Small intestine (tissue), 7 donors: Measurements from ENCODE around the gene CDK6. TPM values are rescaled to one million over a fixed set of nuclear protein-coding genes. Genes with fewer than 3 reads are reported as not detected.

Source experiments
- DNase-seq, 2 donors: peaks; one replicate each; pipeline versions ENCODE4 v3.0.0 to v3.0.0-alpha.2; 2013
- FAIRE-seq: peaks from 2 replicates; lab custom pipeline; 2012; peaks lifted over from hg19 to GRCh38; lab: Jason Lieb, UNC
- H3K27ac ChIP-seq, 3 donors: one replicate each; pipeline ENCODE4 v1.5.1; 2013; ENCODE audit warnings: low read length in 2 of 3, mild to moderate bottlenecking in 2 of 3, control low read depth in 1 of 3, inconsistent platforms in 1 of 3, low read depth in 1 of 3, moderate library complexity in 1 of 3
- H3K27me3 ChIP-seq, 3 donors: one replicate each; pipeline ENCODE4 v1.6.1; 2013; ENCODE audit warnings: low read length in 3 of 3, inconsistent platforms in 1 of 3; ENCODE audit not compliant: control insufficient read depth in 3 of 3, insufficient read depth in 3 of 3
- H3K36me3 ChIP-seq, 3 donors: one replicate each; pipeline ENCODE4 v1.6.1; 2013; ENCODE audit warnings: low read length in 3 of 3, inconsistent platforms in 1 of 3, low read depth in 1 of 3, mild to moderate bottlenecking in 1 of 3, moderate library complexity in 1 of 3; ENCODE audit not compliant: control insufficient read depth in 3 of 3, insufficient read depth in 2 of 3
- H3K4me1 ChIP-seq, 3 donors: one replicate each; pipeline ENCODE4 v1.6.1; 2013; ENCODE audit warnings: low read length in 2 of 3, inconsistent platforms in 1 of 3, low read depth in 1 of 3, mild to moderate bottlenecking in 1 of 3, moderate library complexity in 1 of 3; ENCODE audit not compliant: control insufficient read depth in 3 of 3, insufficient read depth in 2 of 3
- H3K4me3 ChIP-seq, 3 donors: one replicate each; pipeline ENCODE4 v1.5.1; 2013; ENCODE audit warnings: low read length in 3 of 3, control low read depth in 1 of 3, inconsistent platforms in 1 of 3, low read depth in 1 of 3, mild to moderate bottlenecking in 1 of 3, moderate library complexity in 1 of 3
- H3K9me3 ChIP-seq, 2 donors: one replicate each; pipeline ENCODE4 v1.6.1; 2013; ENCODE audit warnings: low read depth in 1 of 2, low read length in 1 of 2; ENCODE audit not compliant: control insufficient read depth in 2 of 2, insufficient read depth in 1 of 2
- WGBS, 3 donors: extraction: QIAGEN DNeasy Blood & Tissue Kit; methylation state at CpG; one replicate each; pipeline ENCODE4 v1.1.7; 2013; 5-methylcytosine and 5-hydroxymethylcytosine counted together
- polyA plus RNA-seq, 4 donors: library from polyadenylated mRNA; stranded (reverse) in 3 of 4; unstranded in 1 of 4; fragments of 200-250 nt in 3 of 4; fragments of 120-200 nt in 1 of 4; gene quantifications; one replicate each; pipeline versions ENCODE4 v1.2.1 to v1.2.3, GENCODE V29; 2013
- donor health status: healthy with polysubstance abuse.
- donor health status: control.
- donor health status: control.
- donor health status: Bipolar disorder and iron deficiency.
- donor health status: healthy.

CDK6 gene
- polyA plus RNA-seq, 4 donors, result 1.6 to 28.0 (median 8.1) TPM

DNA sequence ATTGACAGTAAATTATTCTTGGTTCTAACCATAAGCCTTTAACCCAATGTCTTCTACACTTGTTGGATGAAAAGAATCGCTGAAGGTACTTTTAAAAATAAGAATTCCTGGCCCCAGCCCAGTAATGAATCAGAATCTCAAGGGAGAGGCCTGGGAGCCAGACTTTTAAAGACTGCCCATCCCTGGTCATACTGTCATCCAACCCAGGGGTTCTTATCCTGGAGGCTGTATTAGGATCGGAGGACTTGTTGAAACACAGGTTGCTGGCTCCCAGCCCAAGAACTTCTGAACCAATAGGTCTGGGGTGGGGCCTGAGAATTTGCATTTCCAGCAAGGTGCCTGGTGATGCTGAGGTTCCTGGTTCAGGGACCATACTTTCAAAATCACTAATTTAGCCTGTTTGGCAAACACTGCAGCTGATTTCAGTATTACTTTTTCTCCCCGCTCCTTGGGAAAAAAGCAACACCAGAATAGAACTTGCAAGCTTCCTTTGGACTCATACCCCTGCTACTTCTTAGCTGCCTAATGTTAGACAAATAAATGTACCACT lies 166.7 kb downstream of the CDK6 start:
- H3K27me3 ChIP-seq, result no peaks in the 10 kb centered on the region
- DNase-seq, result no peak
- WGBS, 3 donors, result 65 to 78% (median 74%) methylated on average over 3 of the region's 3 CpGs
- H3K4me3 ChIP-seq, result no peak overlapping the region
- H3K27ac ChIP-seq, result no peak overlapping the region
- FAIRE-seq, result no peak
- H3K4me1 ChIP-seq, result peaks cover 0 to 7% (median 0%) of the 10 kb centered on the region in 3 donors
- peaks cover 0 to 14% (median 2%) of the 10 kb centered on the region in 3 donors for H3K36me3 ChIP-seq
- no peaks in the 10 kb centered on the region for H3K9me3 ChIP-seq

GRCh38 chr7:92668564-92668963 lies 167.8 kb downstream of the CDK6 start:
- Histone ChIP-seq H3K9me3 (no peaks in the 10 kb centered on the region), H3K4me1 (peaks cover 0 to 7% (median 0%) of the 10 kb centered on the region in 3 donors), H3K27me3 (no peaks in the 10 kb centered on the region), H3K36me3 (peaks cover 0 to 13% (median 2%) of the 10 kb centered on the region in 3 donors), H3K27ac (no peak overlapping the region), H3K4me3 (no peak overlapping the region)
- FAIRE-seq, result no peak
- no peak for DNase-seq

DNA sequence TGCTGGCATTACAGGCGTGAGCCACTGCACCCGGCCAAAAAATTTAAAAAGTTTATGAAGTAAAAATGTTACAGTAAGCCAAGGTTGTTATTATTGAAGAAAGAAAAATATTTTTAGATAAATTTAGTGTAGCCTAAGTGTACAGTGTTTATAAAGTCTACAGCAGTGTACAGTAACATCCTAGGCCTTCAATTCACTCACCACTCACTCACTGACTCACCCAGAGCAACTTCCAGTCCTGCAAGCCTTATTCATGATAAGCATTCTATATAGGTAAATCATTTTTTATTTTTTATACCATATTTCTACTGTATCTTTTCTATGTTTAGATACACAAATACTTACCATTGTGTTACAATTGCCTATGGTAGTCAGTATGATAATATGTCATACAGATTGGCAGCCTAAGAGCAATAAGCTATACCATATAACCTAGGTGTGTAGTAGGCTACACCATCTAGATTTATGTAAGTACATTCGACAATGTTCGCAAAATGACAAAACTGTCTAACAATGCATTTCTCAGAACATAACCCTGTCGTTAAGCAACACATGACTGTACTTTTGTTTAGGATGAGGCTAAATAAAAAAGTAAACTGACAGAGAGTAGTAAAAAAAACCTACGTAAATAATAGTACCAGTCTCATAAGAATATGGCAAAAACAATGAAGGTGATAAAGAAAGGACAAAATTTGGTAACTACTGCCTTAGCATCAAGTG lies 168.4 kb downstream of the CDK6 start:
- no peaks in the 10 kb centered on the region for H3K9me3 ChIP-seq
- H3K27me3 ChIP-seq, result no peaks in the 10 kb centered on the region
- H3K27ac ChIP-seq, result no peak overlapping the region
- FAIRE-seq (no peak), DNase-seq (no peak)
- no peak overlapping the region for H3K4me3 ChIP-seq
- H3K36me3 ChIP-seq, result peaks cover 0 to 13% (median 2%) of the 10 kb centered on the region in 3 donors
- 88 to 95% (median 94%) methylated on average over 6 of the region's 6 CpGs for whole genome bisulfite sequencing, 3 donors
- peaks cover 0 to 7% (median 0%) of the 10 kb centered on the region in 3 donors for H3K4me1 ChIP-seq

- Histone ChIP-seq H3K4me3 (no peak overlapping the region), H3K4me1 (peaks cover 0 to 7% (median 2%) of the 10 kb centered on the region in 3 donors), H3K9me3 (no peaks in the 10 kb centered on the region), H3K27ac (no peak overlapping the region), H3K36me3 (peaks cover 0 to 7% (median 2%) of the 10 kb centered on the region in 3 donors), H3K27me3 (no peaks in the 10 kb centered on the region)
- no peak for DNase-seq
- no peak for FAIRE-seq
- 74 to 91% (median 87%) methylated on average over 2 of the region's 2 CpGs for WGBS, 3 donors
Observed at GRCh38 chr7:92665926-92666325, 170.4 kb downstream of the CDK6 start.

DNA sequence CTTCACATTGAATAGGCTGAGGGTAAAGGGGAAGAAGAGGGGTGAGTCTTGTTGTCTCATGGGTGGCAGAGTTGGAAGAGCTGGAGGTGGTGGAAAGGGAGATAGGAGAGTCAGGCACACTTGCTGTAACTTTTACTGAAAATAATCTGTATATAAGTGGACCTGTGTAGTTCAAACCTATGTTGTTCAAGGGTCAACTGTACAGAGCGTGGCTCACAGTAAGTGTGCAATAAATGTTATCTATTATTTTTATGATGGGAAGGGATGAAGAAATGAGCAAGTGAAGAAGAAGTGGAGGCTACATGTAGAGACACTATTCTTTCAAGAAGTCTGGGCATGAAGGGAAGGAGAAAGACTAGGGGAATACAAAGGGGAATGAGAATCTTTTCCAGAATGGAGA lies 174.7 kb downstream of the CDK6 start:
- Histone ChIP-seq H3K4me1 (peaks cover 0 to 2% (median 0%) of the 10 kb centered on the region in 3 donors), H3K4me3 (no peak overlapping the region), H3K36me3 (peaks cover 0 to 5% (median 0%) of the 10 kb centered on the region in 3 donors), H3K27me3 (no peaks in the 10 kb centered on the region), H3K27ac (no peak overlapping the region), H3K9me3 (no peaks in the 10 kb centered on the region)
- peak; percentile 35 to 51 for DNase-seq
- WGBS, 3 donors, result 19 to 69% (median 53%) methylated on average over 1 of the region's 1 CpG
- no peak for FAIRE-seq

- H3K4me1 ChIP-seq, result peaks cover 0 to 2% (median 0%) of the 10 kb centered on the region in 3 donors
- WGBS, 3 donors, result 86 to 91% (median 90%) methylated on average over 4 of the region's 4 CpGs
- H3K9me3 ChIP-seq, result no peaks in the 10 kb centered on the region
- no peaks in the 10 kb centered on the region for H3K27me3 ChIP-seq
- DNase-seq, result no peak
- no peak overlapping the region for H3K4me3 ChIP-seq
- H3K27ac ChIP-seq, result no peak overlapping the region
- FAIRE-seq, result no peak
- peaks cover 0 to 5% (median 0%) of the 10 kb centered on the region in 3 donors for H3K36me3 ChIP-seq
Observed at GRCh38 chr7:92658671-92659070, 177.7 kb downstream of the CDK6 start.

- no peaks in the 10 kb centered on the region for H3K9me3 ChIP-seq
- DNase-seq (no peak), FAIRE-seq (no peak)
- H3K27ac ChIP-seq, result no peak overlapping the region
- peaks cover 0 to 6% (median 2%) of the 10 kb centered on the region in 3 donors for H3K4me1 ChIP-seq
- no peak overlapping the region for H3K4me3 ChIP-seq
- no peaks in the 10 kb centered on the region for H3K27me3 ChIP-seq
- H3K36me3 ChIP-seq, result peaks cover 0 to 5% (median 0%) of the 10 kb centered on the region in 3 donors
- 87 to 100% (median 96%) methylated on average over 1 of the region's 1 CpG for WGBS, 3 donors
Observed at GRCh38 chr7:92657391-92657790, 179.0 kb downstream of the CDK6 start.

DNA sequence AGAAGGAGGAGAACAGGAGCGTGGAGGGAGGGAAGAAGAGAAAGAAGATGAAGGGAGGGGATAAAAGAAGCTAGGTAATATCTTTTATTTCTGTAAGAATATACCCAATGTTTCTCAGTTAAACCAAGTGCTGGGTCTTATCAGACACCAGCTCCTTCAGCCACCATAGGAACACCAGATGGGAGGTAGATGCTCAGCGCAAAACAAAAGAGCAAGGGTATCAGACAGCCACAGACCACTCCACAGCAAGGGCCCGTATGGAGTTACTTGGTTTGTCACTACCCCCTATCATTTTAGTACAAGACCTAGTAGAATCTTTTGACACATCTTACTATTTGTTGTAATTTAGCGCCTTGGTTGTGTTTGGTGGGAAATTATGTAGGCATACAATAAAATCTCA lies 180.3 kb downstream of the CDK6 start:
- Histone ChIP-seq H3K36me3 (peaks cover 0 to 5% (median 0%) of the 10 kb centered on the region in 3 donors), H3K27ac (no peak overlapping the region), H3K4me3 (no peak overlapping the region), H3K27me3 (no peaks in the 10 kb centered on the region), H3K4me1 (peaks cover 0 to 7% (median 0%) of the 10 kb centered on the region in 3 donors), H3K9me3 (no peaks in the 10 kb centered on the region)
- FAIRE-seq (no peak), DNase-seq (no peak)
- WGBS, 3 donors, result 94 to 96% (median 95%) methylated on average over 4 of the region's 4 CpGs
